Smooth muscle cell (in vitro differentiated cells): ENCODE measurements around the gene UGGT2. TPM values are rescaled to one million over a fixed set of nuclear protein-coding genes. Genes with fewer than 3 reads are reported as not detected.

Experiments used
- DNase-seq: peaks from one replicate; lab custom pipeline; 2025; ENCODE audit not compliant: unreplicated experiment; lab: John Stamatoyannopoulos, UW
- H2AFZ ChIP-seq: fragments of 200-600 bp; sonication (generic); 2 replicates; pipeline ENCODE4 v1.6.0; 2016; ENCODE audit warnings: antibody characterized with exemption, low read depth, mild to moderate bottlenecking
- H3F3A ChIP-seq: fragments of 200-600 bp; sonication (generic); 2 replicates; pipeline ENCODE4 v1.6.0; 2017; ENCODE audit warnings: antibody characterized with exemption, low read depth
- H3K27ac ChIP-seq: fragments of 200-600 bp; sonication (generic); 2 replicates; pipeline ENCODE4 v1.5.1; 2016; ENCODE audit warnings: low read depth, mild to moderate bottlenecking
- H3K27me3 ChIP-seq: fragments of 200-600 bp; sonication (generic); 2 replicates; pipeline ENCODE4 v1.6.1; 2016; ENCODE audit warnings: low read depth, mild to moderate bottlenecking
- H3K36me3 ChIP-seq: fragments of 200-600 bp; sonication (generic); 2 replicates; pipeline ENCODE4 v1.5.1; 2016; ENCODE audit warnings: low read depth
- H3K4me1 ChIP-seq: fragments of 200-600 bp; sonication (generic); 2 replicates; pipeline ENCODE4 v1.5.1; 2016; ENCODE audit warnings: low read depth
- H3K4me2 ChIP-seq: fragments of 200-600 bp; sonication (generic); 2 replicates; pipeline ENCODE4 v1.6.0; 2016; ENCODE audit warnings: mild to moderate bottlenecking
- H3K4me3 ChIP-seq: fragments of 200-600 bp; sonication (generic); 2 replicates; pipeline ENCODE4 v1.5.1; 2016; ENCODE audit warnings: mild to moderate bottlenecking
- H3K79me2 ChIP-seq: fragments of 200-600 bp; sonication (generic); 2 replicates; pipeline ENCODE4 v1.6.0; 2016; ENCODE audit warnings: low read depth, mild to moderate bottlenecking
- H3K9ac ChIP-seq: fragments of 200-600 bp; sonication (generic); 2 replicates; pipeline ENCODE4 v1.6.0; 2016; ENCODE audit warnings: low read depth
- H3K9me3 ChIP-seq: fragments of 200-600 bp; sonication (generic); replicated peaks from 2 replicates; pipeline ENCODE4 v1.5.1; 2016; ENCODE audit warnings: low read depth
- H4K20me1 ChIP-seq: fragments of 200-600 bp; sonication (generic); 2 replicates; pipeline ENCODE4 v1.6.0; 2016; ENCODE audit warnings: low read depth
- CTCF ChIP-seq: fragments of 200-600 bp; sonication (generic); IDR thresholded peaks from 2 replicates; pipeline ENCODE4 v1.5.1; 2017; ENCODE audit warnings: borderline replicate concordance, mild to moderate bottlenecking, antibody characterized with exemption; ENCODE audit not compliant: insufficient read depth, poor library complexity, severe bottlenecking
- WGBS: methylation state at CpG from one replicate; pipeline ENCODE4 v1.1.7; 2016; ENCODE audit warnings: low lambda C conversion rate; 5-methylcytosine and 5-hydroxymethylcytosine counted together
- polyA plus RNA-seq: library from polyadenylated mRNA; unstranded; fragments of >200 nt; fragmentation: Nextera tagmentation; extraction: Ambion mirVana; gene quantifications from 2 replicates; pipeline ENCODE4 v1.2.1, GENCODE V29; 2016
- total RNA-seq: library from RNA; depleted of rRNA; stranded (reverse); fragments of >200 nt; gene quantifications from 2 replicates; pipeline ENCODE4 v1.2.3, GENCODE V29; 2014

The UGGT2 gene
- total and polyA plus RNA-seq, 2 experiments from 2014 or later: 27.4 to 67.2 TPM

- Histone ChIP-seq H3K36me3 (no peaks in the 10 kb centered on the region), H3K4me2 (no peak overlapping the region), H3K4me3 (no peak overlapping the region), H3K9me3 (no peaks in the 10 kb centered on the region), H3K27me3 (no peaks in the 10 kb centered on the region), H3K27ac (no peak overlapping the region), H2AFZ (no peak overlapping the region), H3F3A (no peaks in the 10 kb centered on the region), H4K20me1 (no peaks in the 10 kb centered on the region), H3K79me2 (no peaks in the 10 kb centered on the region), H3K4me1 (no peaks in the 10 kb centered on the region), H3K9ac (no peak overlapping the region)
- no peak for TF ChIP-seq CTCF
- WGBS: 89% methylated on average over 5 of the region's 5 CpGs
- DNase-seq: no peak
Observed at GRCh38 chr13:96080676-96081075, 27.5 kb upstream of the UGGT2 start.

- Histone ChIP-seq H3K27me3 (peaks cover 6% of the 10 kb centered on the region), H3K27ac (no peak overlapping the region), H3K9ac (no peak overlapping the region), H3K4me3 (no peak overlapping the region), H3K79me2 (no peaks in the 10 kb centered on the region), H4K20me1 (no peaks in the 10 kb centered on the region), H3F3A (no peaks in the 10 kb centered on the region), H3K36me3 (no peaks in the 10 kb centered on the region), H3K9me3 (no peaks in the 10 kb centered on the region), H2AFZ (no peak overlapping the region), H3K4me1 (no peaks in the 10 kb centered on the region), H3K4me2 (no peak overlapping the region)
- TF ChIP-seq CTCF: peak; percentile 61
- no peak for DNase-seq
- 66% methylated on average over 3 of the region's 3 CpGs for WGBS
Observed at GRCh38 chr13:96075953-96076543, 22.8 kb upstream of the UGGT2 start.

GRCh38 chr13:96072392-96072791 is 19.2 kb upstream of the UGGT2 start:
- no peak overlapping the region for H3K4me3 ChIP-seq
- H3K4me2 ChIP-seq: no peak overlapping the region
- no peaks in the 10 kb centered on the region for H3K36me3 ChIP-seq
- no peaks in the 10 kb centered on the region for H3K79me2 ChIP-seq
- H3K4me1 ChIP-seq: no peaks in the 10 kb centered on the region
- H3F3A ChIP-seq: no peaks in the 10 kb centered on the region
- H3K27me3 ChIP-seq: peaks cover 6% of the 10 kb centered on the region
- no peaks in the 10 kb centered on the region for H4K20me1 ChIP-seq
- 76% methylated on average over 3 of the region's 3 CpGs for WGBS
- H3K9me3 ChIP-seq: no peaks in the 10 kb centered on the region
- no peak for DNase-seq
- no peak for TF ChIP-seq CTCF
- H3K27ac ChIP-seq: no peak overlapping the region
- H2AFZ ChIP-seq: no peak overlapping the region
- H3K9ac ChIP-seq: no peak overlapping the region

GRCh38 chr13:96071504-96071903 is 18.3 kb upstream of the UGGT2 start:
- H3K4me2 ChIP-seq: no peak overlapping the region
- no peak overlapping the region for H3K27ac ChIP-seq
- no peak for TF ChIP-seq CTCF
- no peak overlapping the region for H2AFZ ChIP-seq
- H3K4me1 ChIP-seq: no peaks in the 10 kb centered on the region
- H3K36me3 ChIP-seq: no peaks in the 10 kb centered on the region
- no peaks in the 10 kb centered on the region for H3K9me3 ChIP-seq
- no peak overlapping the region for H3K9ac ChIP-seq
- WGBS: 75% methylated on average over 6 of the region's 6 CpGs
- no peak for DNase-seq
- H3F3A ChIP-seq: no peaks in the 10 kb centered on the region
- no peak overlapping the region for H3K4me3 ChIP-seq
- peaks cover 6% of the 10 kb centered on the region for H3K27me3 ChIP-seq
- no peaks in the 10 kb centered on the region for H4K20me1 ChIP-seq
- no peaks in the 10 kb centered on the region for H3K79me2 ChIP-seq
